HEK293 (cell line): Measurements from ENCODE around the gene COPZ1.

ENCODE experiments used
- BCL11B ChIP-seq: fragments of 450-650 bp; formaldehyde crosslinking; IDR thresholded peaks from 2 replicates; pipeline ENCODE4 v1.5.1; 2016; ENCODE audit warnings: low read depth, missing biosample characterization, missing genetic modification characterization
- HOXC10 ChIP-seq: sonication (generic); formaldehyde crosslinking; IDR thresholded peaks from 2 replicates; pipeline ENCODE4 v1.8.1; 2023; ENCODE audit warnings: mild to moderate bottlenecking, missing genetic modification reagents
- HOXD13 ChIP-seq: sonication (generic); formaldehyde crosslinking; IDR thresholded peaks from 2 replicates; pipeline ENCODE4 v1.8.0; 2022; ENCODE audit warnings: missing genetic modification reagents, borderline replicate concordance
- KLF16 ChIP-seq: fragments of 450-650 bp; formaldehyde crosslinking; IDR thresholded peaks from 2 replicates; pipeline ENCODE4 v1.5.1; 2017; ENCODE audit warnings: missing biosample characterization, missing genetic modification characterization
- SALL2 ChIP-seq: fragments of 450-650 bp; formaldehyde crosslinking; IDR thresholded peaks from 2 replicates; pipeline ENCODE4 v1.5.0; 2017; ENCODE audit warnings: missing biosample characterization, mild to moderate bottlenecking, missing genetic modification characterization, borderline replicate concordance
- TCF7L2 ChIP-seq: IDR thresholded peaks from 2 replicates; pipeline ENCODE4 v1.6.1; 2011; ENCODE audit warnings: low read depth, mild to moderate bottlenecking, inconsistent platforms, low read length, moderate library complexity, borderline replicate concordance
- TRIM28 ChIP-seq: IDR thresholded peaks from 2 replicates; pipeline ENCODE4 v1.6.1; 2011; ENCODE audit warnings: low read length, control low read depth, borderline replicate concordance
- ZNF140 ChIP-seq: fragments of 450-650 bp; formaldehyde crosslinking; IDR thresholded peaks from 2 replicates; pipeline ENCODE4 v1.5.1; 2016; ENCODE audit warnings: missing biosample characterization, missing genetic modification characterization
- ZNF146 ChIP-seq: fragments of 450-650 bp; formaldehyde crosslinking; IDR thresholded peaks from 2 replicates; pipeline ENCODE4 v1.5.1; 2016; ENCODE audit warnings: missing biosample characterization, missing genetic modification characterization
- ZNF211 ChIP-seq: fragments of 450-650 bp; formaldehyde crosslinking; IDR thresholded peaks from 2 replicates; pipeline ENCODE4 v1.5.1; 2016; ENCODE audit warnings: low read depth, missing biosample characterization, missing genetic modification characterization
- ZNF214 ChIP-seq: fragments of 450-650 bp; formaldehyde crosslinking; IDR thresholded peaks from 2 replicates; pipeline ENCODE4 v1.5.1; 2017; ENCODE audit warnings: missing biosample characterization, mild to moderate bottlenecking, missing genetic modification characterization, borderline replicate concordance
- ZNF274 ChIP-seq, 2 experiments: fragments of 200-500 bp in 1 of 2; fragments of 450-650 bp in 1 of 2; sonication (Bioruptor generic) in 1 of 2; formaldehyde crosslinking in 1 of 2; IDR thresholded peaks; 2 replicates each; pipeline versions ENCODE4 v1.5.1 to v1.6.1; 2014 to 2016; ENCODE audit warnings: borderline replicate concordance in 1 of 2, inconsistent platforms in 1 of 2, low read length in 1 of 2, missing biosample characterization in 1 of 2, missing genetic modification characterization in 1 of 2
- ZNF391 ChIP-seq: fragments of 450-650 bp; formaldehyde crosslinking; IDR thresholded peaks from 2 replicates; pipeline ENCODE4 v1.5.1; 2016; ENCODE audit warnings: low read depth, missing biosample characterization, missing genetic modification characterization, borderline replicate concordance
- ZNF416 ChIP-seq: fragments of 450-650 bp; formaldehyde crosslinking; IDR thresholded peaks from 2 replicates; pipeline ENCODE4 v1.5.1; 2016; ENCODE audit warnings: missing biosample characterization, missing genetic modification characterization
- ZNF423 ChIP-seq: fragments of 450-650 bp; formaldehyde crosslinking; IDR thresholded peaks from 2 replicates; pipeline ENCODE4 v1.5.1; 2016; ENCODE audit warnings: missing biosample characterization, missing genetic modification characterization
- ZNF449 ChIP-seq: fragments of 450-650 bp; formaldehyde crosslinking; IDR thresholded peaks from 2 replicates; pipeline ENCODE4 v1.5.1; 2017; ENCODE audit warnings: missing biosample characterization, mild to moderate bottlenecking, missing genetic modification characterization, moderate library complexity
- ZNF513 ChIP-seq: fragments of 450-650 bp; IDR thresholded peaks from 2 replicates; pipeline ENCODE4 v1.5.1; 2018; ENCODE audit warnings: missing biosample characterization, missing genetic modification characterization
- ZNF521 ChIP-seq: fragments of 450-650 bp; formaldehyde crosslinking; IDR thresholded peaks from 2 replicates; pipeline ENCODE4 v1.5.1; 2017; ENCODE audit warnings: missing biosample characterization, mild to moderate bottlenecking, missing genetic modification characterization
- ZNF544 ChIP-seq: fragments of 450-650 bp; formaldehyde crosslinking; IDR thresholded peaks from 2 replicates; pipeline ENCODE4 v1.5.0; 2017; ENCODE audit warnings: missing biosample characterization, missing genetic modification characterization
- ZNF645 ChIP-seq: fragments of 450-650 bp; formaldehyde crosslinking; IDR thresholded peaks from 2 replicates; pipeline ENCODE4; 2016; ENCODE audit warnings: missing biosample characterization, missing genetic modification characterization
- ZNF660 ChIP-seq: fragments of 450-650 bp; IDR thresholded peaks from 2 replicates; pipeline ENCODE4 v1.5.1; 2018; ENCODE audit warnings: missing biosample characterization, mild to moderate bottlenecking, missing genetic modification characterization
- ZNF701 ChIP-seq: fragments of 450-650 bp; formaldehyde crosslinking; IDR thresholded peaks from 2 replicates; pipeline ENCODE4 v1.5.1; 2016; ENCODE audit warnings: missing biosample characterization, missing genetic modification characterization
- ZNF707 ChIP-seq: fragments of 450-650 bp; formaldehyde crosslinking; IDR thresholded peaks from 2 replicates; pipeline ENCODE4 v1.5.1; 2016; ENCODE audit warnings: missing biosample characterization, missing genetic modification characterization
- ZNF768 ChIP-seq: fragments of 450-650 bp; formaldehyde crosslinking; IDR thresholded peaks from 2 replicates; pipeline ENCODE4 v1.5.1; 2018; ENCODE audit warnings: missing biosample characterization, mild to moderate bottlenecking, missing genetic modification characterization
- ZNF777 ChIP-seq: fragments of 450-650 bp; formaldehyde crosslinking; IDR thresholded peaks from 2 replicates; pipeline ENCODE4 v1.5.1; 2017; ENCODE audit warnings: missing biosample characterization, missing genetic modification characterization, borderline replicate concordance
- TF ChIP-seq, protein P1 (sequence below): fragments of 450-650 bp; formaldehyde crosslinking; IDR thresholded peaks from 2 replicates; pipeline ENCODE4 v1.5.1; 2016; ENCODE audit warnings: missing biosample characterization, missing genetic modification characterization
- TF ChIP-seq, protein P2 (sequence below): fragments of 450-650 bp; formaldehyde crosslinking; IDR thresholded peaks from 2 replicates; pipeline ENCODE4 v1.5.1; 2016; ENCODE audit warnings: missing biosample characterization, missing genetic modification characterization
- TF ChIP-seq, protein P3 (sequence below): fragments of 450-650 bp; formaldehyde crosslinking; IDR thresholded peaks from 2 replicates; pipeline ENCODE4 v1.5.1; 2016; ENCODE audit warnings: missing biosample characterization, missing genetic modification characterization
- TF ChIP-seq, protein P4 (sequence below): fragments of 450-650 bp; formaldehyde crosslinking; IDR thresholded peaks from 2 replicates; pipeline ENCODE4 v1.5.1; 2016; ENCODE audit warnings: missing biosample characterization, missing genetic modification characterization

Gene COPZ1

GRCh38 chr12:54352022-54352531 lies 27.1 kb downstream of the COPZ1 start (continued):
- TF ChIP-seq ZNF140, result no peak
- no peak for TF ChIP-seq ZNF521 (tag by site-specific recombination)
- TF ChIP-seq ZNF391 (tag by site-specific recombination), result no peak
- no peak for TF ChIP-seq ZNF645 (tag by site-specific recombination)
- TF ChIP-seq HOXC10 (CRISPR knock-in tag), result no peak
- no peak for TF ChIP-seq ZNF513
- TF ChIP-seq, protein P1, sequence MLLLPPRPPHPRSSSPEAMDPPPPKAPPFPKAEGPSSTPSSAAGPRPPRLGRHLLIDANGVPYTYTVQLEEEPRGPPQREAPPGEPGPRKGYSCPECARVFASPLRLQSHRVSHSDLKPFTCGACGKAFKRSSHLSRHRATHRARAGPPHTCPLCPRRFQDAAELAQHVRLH, result no peak
- TF ChIP-seq ZNF768 (tag by site-specific recombination), result no peak
- no peak for TF ChIP-seq HOXD13 (CRISPR knock-in tag)
- no peak for TF ChIP-seq ZNF777 (tag by site-specific recombination)
- no peak for TF ChIP-seq ZNF146 (tag by site-specific recombination)
- TF ChIP-seq, protein P2, sequence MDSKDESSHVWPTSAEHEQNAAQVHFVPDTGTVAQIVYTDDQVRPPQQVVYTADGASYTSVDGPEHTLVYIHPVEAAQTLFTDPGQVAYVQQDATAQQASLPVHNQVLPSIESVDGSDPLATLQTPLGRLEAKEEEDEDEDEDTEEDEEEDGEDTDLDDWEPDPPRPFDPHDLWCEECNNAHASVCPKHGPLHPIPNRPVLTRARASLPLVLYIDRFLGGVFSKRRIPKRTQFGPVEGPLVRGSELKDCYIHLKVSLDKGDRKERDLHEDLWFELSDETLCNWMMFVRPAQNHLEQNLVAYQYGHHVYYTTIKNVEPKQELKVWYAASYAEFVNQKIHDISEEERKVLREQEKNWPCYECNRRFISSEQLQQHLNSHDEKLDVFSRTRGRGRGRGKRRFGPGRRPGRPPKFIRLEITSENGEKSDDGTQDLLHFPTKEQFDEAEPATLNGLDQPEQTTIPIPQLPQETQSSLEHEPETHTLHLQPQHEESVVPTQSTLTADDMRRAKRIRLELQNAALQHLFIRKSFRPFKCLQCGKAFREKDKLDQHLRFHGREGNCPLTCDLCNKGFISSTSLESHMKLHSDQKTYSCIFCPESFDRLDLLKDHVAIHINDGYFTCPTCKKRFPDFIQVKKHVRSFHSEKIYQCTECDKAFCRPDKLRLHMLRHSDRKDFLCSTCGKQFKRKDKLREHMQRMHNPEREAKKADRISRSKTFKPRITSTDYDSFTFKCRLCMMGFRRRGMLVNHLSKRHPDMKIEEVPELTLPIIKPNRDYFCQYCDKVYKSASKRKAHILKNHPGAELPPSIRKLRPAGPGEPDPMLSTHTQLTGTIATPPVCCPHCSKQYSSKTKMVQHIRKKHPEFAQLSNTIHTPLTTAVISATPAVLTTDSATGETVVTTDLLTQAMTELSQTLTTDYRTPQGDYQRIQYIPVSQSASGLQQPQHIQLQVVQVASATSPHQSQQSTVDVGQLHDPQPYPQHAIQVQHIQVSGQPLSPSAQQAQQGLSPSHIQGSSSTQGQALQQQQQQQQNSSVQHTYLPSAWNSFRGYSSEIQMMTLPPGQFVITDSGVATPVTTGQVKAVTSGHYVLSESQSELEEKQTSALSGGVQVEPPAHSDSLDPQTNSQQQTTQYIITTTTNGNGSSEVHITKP (tag by site-specific recombination), result peak; percentile 90
- no peak for TF ChIP-seq ZNF416
- no peak for TF ChIP-seq KLF16 (tag by site-specific recombination)
- no peak for TF ChIP-seq BCL11B (tag by site-specific recombination)
- TF ChIP-seq ZNF211 (tag by site-specific recombination), result no peak
- no peak for TF ChIP-seq TCF7L2
- no peak for TF ChIP-seq ZNF701 (tag by site-specific recombination)
- peak; percentile 93 for TF ChIP-seq ZNF449 (tag by site-specific recombination)
- no peak for TF ChIP-seq ZNF544 (tag by site-specific recombination)
- no peak for TF ChIP-seq ZNF274 (IDR thresholded peaks at IDR 0.05; ENCODE audit: low read length)
- no peak for TF ChIP-seq ZNF274 (tag by site-specific recombination; IDR thresholded peaks at IDR 0.05; ENCODE audit: borderline replicate concordance)
- no peak for TF ChIP-seq ZNF707 (tag by site-specific recombination)
- TF ChIP-seq, protein P3, sequence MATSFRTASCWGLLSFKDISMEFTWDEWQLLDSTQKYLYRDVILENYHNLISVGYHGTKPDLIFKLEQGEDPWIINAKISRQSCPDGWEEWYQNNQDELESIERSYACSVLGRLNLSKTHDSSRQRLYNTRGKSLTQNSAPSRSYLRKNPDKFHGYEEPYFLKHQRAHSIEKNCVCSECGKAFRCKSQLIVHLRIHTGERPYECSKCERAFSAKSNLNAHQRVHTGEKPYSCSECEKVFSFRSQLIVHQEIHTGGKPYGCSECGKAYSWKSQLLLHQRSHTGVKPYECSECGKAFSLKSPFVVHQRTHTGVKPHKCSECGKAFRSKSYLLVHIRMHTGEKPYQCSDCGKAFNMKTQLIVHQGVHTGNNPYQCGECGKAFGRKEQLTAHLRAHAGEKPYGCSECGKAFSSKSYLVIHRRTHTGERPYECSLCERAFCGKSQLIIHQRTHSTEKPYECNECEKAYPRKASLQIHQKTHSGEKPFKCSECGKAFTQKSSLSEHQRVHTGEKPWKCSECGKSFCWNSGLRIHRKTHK, result no peak
- no peak for TF ChIP-seq SALL2 (tag by site-specific recombination)
- peak; percentile 76 for TF ChIP-seq ZNF660
- TF ChIP-seq TRIM28, result no peak
- TF ChIP-seq ZNF214 (tag by site-specific recombination), result no peak
- TF ChIP-seq, protein P4, sequence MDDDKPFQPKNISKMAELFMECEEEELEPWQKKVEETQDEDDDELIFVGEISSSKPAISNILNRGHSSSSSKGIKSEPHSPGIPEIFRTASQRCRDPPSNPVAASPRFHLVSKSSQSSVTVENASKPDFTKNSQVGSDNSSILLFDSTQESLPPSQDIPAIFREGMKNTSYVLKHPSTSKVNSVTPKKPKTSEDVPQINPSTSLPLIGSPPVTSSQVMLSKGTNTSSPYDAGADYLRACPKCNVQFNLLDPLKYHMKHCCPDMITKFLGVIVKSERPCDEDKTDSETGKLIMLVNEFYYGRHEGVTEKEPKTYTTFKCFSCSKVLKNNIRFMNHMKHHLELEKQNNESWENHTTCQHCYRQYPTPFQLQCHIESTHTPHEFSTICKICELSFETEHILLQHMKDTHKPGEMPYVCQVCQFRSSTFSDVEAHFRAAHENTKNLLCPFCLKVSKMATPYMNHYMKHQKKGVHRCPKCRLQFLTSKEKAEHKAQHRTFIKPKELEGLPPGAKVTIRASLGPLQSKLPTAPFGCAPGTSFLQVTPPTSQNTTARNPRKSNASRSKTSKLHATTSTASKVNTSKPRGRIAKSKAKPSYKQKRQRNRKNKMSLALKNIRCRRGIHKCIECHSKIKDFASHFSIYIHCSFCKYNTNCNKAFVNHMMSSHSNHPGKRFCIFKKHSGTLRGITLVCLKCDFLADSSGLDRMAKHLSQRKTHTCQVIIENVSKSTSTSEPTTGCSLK (tag by site-specific recombination), result no peak
- TF ChIP-seq ZNF423, result no peak
